Measurements from ENCODE around the gene ATG16L1.

DNA sequence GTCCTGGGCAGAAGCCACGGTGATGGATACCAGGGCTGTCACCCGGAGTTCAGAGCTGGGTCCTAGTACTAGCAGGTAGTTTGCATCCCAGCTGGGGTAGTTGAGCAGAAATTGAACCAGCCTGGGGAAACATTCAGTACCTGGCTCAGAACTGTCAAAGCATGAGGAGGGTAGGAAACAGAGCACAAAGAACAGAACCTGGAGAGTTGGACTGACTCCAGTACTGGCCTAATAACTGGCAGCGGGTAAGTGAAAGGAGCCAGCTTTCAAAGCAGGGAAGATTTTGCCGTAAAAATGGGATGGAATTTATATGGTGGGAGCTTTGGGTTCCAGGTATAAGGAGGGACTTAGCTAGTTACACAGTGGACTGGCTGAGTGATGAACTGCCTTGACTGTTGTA, 23.8 kb downstream of the ATG16L1 start:
- no peak for TF ChIP-seq EP300 (IDR thresholded peaks at IDR 0.05)
- TF ChIP-seq POLR2AphosphoS5 (IDR thresholded peaks at IDR 0.05): no peak
- TF ChIP-seq, protein P1, sequence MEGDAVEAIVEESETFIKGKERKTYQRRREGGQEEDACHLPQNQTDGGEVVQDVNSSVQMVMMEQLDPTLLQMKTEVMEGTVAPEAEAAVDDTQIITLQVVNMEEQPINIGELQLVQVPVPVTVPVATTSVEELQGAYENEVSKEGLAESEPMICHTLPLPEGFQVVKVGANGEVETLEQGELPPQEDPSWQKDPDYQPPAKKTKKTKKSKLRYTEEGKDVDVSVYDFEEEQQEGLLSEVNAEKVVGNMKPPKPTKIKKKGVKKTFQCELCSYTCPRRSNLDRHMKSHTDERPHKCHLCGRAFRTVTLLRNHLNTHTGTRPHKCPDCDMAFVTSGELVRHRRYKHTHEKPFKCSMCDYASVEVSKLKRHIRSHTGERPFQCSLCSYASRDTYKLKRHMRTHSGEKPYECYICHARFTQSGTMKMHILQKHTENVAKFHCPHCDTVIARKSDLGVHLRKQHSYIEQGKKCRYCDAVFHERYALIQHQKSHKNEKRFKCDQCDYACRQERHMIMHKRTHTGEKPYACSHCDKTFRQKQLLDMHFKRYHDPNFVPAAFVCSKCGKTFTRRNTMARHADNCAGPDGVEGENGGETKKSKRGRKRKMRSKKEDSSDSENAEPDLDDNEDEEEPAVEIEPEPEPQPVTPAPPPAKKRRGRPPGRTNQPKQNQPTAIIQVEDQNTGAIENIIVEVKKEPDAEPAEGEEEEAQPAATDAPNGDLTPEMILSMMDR (IDR thresholded peaks at IDR 0.05): no peak
